ENCODE measurements around the gene PANK4.

GRCh38 chr1:2472109-2472508, 54.3 kb downstream of the PANK4 start:
- TF ChIP-seq CTCF (IDR thresholded peaks at IDR 0.05; ENCODE audit: insufficient read depth, low read length, poor library complexity, severe bottlenecking) = no peak
- TF ChIP-seq EZH2phosphoT487 (conservative IDR thresholded peaks at IDR 0.05; ENCODE audit: low read length) = no peak
